ENCODE data around the gene HOXD9. TPM values are rescaled to one million over a fixed set of nuclear protein-coding genes. Genes with fewer than 3 reads are reported as not detected.

The HOXD9 gene
- polyA plus RNA-seq (ENCODE audit: insufficient read length): 84.0 TPM
- long read RNA-seq, donor 1, transcript HOXD9-201 (2 exons, 1,870 nt): major isoform, 69 of 114 reads
- long read RNA-seq, donor 1, partial matches to known transcripts: 45 of 114 reads
- long read RNA-seq, donor 1, other reads (novel, unspliced or antisense): 0 of 114 reads
- long read RNA-seq, donor 2, transcript HOXD9-201 (2 exons, 1,870 nt): major isoform, 32 of 32 reads
- long read RNA-seq, donor 2, partial matches to known transcripts: 0 of 32 reads
- long read RNA-seq, donor 2, other reads (novel, unspliced or antisense): 0 of 32 reads
- long read RNA-seq, donor 3, transcript HOXD9-201 (2 exons, 1,870 nt): major isoform, 31 of 171 reads
- long read RNA-seq, donor 3, partial matches to known transcripts: 140 of 171 reads
- long read RNA-seq, donor 3, other reads (novel, unspliced or antisense): 0 of 171 reads
- long read RNA-seq, donor 4, partial matches to known transcripts: 0 of 4 reads
- long read RNA-seq, donor 4, other reads (novel, unspliced or antisense): 0 of 4 reads
- long read RNA-seq, donor 5, transcript HOXD9-201 (2 exons, 1,870 nt): major isoform, 29 of 29 reads
- long read RNA-seq, donor 5, partial matches to known transcripts: 0 of 29 reads
- long read RNA-seq, donor 5, other reads (novel, unspliced or antisense): 0 of 29 reads
- long read RNA-seq, donor 6, transcript HOXD9-201 (2 exons, 1,870 nt): major isoform, 45 of 45 reads
- long read RNA-seq, donor 6, partial matches to known transcripts: 0 of 45 reads
- long read RNA-seq, donor 6, other reads (novel, unspliced or antisense): 0 of 45 reads
- long read RNA-seq, donor 7, transcript HOXD9-201 (2 exons, 1,870 nt): major isoform, 75 of 75 reads
- long read RNA-seq, donor 7, partial matches to known transcripts: 0 of 75 reads
- long read RNA-seq, donor 7, other reads (novel, unspliced or antisense): 0 of 75 reads
- long read RNA-seq, donor 8, transcript HOXD9-201 (2 exons, 1,870 nt): major isoform, 20 of 20 reads
- long read RNA-seq, donor 8, partial matches to known transcripts: 0 of 20 reads
- long read RNA-seq, donor 8, other reads (novel, unspliced or antisense): 0 of 20 reads

- no peak for DNase-seq
These were observed at the start of gene HOXD9 for GRCh38 chr2:176122683-176123410. HOXD9 (plus strand) TSS chr2:176122719; CDS start chr2:176122769, 50 bp downstream.

GRCh38 chr2:176072951-176073904, 49.3 kb upstream of the HOXD9 start:
- DNase-seq: no peak

DNA sequence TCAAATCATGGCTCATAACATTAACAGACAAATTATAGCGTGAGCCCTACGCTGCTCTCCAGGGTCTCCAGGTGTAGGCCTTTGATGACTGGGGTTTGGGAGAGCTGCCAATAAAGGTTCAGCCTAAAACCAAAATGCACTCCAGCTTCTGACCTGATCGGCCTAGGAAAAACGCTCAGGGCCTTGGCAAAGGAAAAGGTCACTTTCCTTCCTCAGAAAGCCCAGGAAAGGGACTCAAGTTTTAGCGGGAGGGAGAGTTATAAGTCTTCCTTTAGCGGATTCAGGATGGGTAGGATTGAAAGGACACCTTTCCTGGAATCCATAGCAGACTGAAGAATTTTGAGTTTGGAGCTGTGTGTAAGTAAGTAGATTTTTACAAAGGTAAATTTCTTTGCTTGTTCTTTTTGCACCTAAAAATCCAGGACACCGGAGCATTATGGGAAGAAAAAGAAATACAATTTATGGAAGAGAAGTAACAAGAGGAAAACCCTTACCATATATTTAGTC, 47.5 kb upstream of the HOXD9 start:
- no peak for DNase-seq

GRCh38 chr2:176075481-176075880, 47.0 kb upstream of the HOXD9 start:
- DNase-seq: peak; percentile 48

DNA sequence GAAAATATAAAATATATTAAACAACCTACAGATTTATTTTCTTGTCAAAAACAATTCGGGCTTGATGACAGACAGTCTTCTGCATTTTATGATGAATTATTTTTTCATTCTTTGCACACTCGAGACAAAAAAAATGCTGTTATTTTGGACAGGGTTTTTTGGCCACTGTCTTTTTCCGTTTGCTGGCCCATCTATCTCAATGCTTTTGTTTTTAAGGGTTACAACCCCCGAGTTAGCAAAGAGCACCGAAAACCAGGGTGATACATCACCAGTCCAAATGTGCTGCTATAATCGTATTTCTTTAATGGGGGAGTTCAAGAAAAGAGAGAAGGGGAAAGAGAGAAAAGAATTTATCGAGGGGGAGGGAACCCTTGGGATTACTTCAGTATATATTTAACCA, 46.5 kb upstream of the HOXD9 start:
- DNase-seq: no peak

GRCh38 chr2:176076796-176077195, 45.7 kb upstream of the HOXD9 start:
- DNase-seq: peak; percentile 19

- peak; percentile 27 for DNase-seq
These were observed 43.8 kb upstream of the HOXD9 start for GRCh38 chr2:176078541-176079284.

- DNase-seq: no peak
These were observed 43.2 kb upstream of the HOXD9 start for GRCh38 chr2:176079285-176079830.

GRCh38 chr2:176079831-176080539, 42.5 kb upstream of the HOXD9 start:
- DNase-seq: peak; percentile 48

GRCh38 chr2:176080540-176081375, 41.8 kb upstream of the HOXD9 start:
- peak; percentile 30 for DNase-seq

DNA sequence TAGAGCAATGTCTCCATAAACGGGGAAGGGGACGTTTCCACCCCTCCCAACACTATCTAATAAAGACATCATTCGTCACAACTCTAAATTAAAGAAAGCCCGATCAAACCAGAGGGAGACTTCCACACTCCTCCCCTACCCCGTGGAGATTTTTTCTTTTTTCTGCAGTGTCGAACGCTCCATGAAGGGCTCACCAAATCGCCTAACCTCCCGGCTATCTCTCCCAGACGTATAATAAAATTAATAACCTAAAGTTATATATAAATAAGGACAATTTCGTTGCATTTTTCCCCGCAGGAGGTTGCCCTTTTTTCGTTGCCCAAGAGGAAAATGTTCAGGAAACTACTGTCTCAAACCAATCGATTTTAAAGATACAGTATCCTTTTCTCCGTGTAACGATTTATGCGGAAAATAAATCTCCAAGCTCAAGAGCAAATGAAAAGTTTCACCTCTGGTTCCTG, 41.1 kb upstream of the HOXD9 start:
- peak; percentile 46 for DNase-seq

GRCh38 chr2:176081837-176082524, 40.5 kb upstream of the HOXD9 start:
- peak; percentile 28 for DNase-seq

- DNase-seq: no peak
These were observed 40.0 kb upstream of the HOXD9 start for GRCh38 chr2:176082525-176082823.

DNA sequence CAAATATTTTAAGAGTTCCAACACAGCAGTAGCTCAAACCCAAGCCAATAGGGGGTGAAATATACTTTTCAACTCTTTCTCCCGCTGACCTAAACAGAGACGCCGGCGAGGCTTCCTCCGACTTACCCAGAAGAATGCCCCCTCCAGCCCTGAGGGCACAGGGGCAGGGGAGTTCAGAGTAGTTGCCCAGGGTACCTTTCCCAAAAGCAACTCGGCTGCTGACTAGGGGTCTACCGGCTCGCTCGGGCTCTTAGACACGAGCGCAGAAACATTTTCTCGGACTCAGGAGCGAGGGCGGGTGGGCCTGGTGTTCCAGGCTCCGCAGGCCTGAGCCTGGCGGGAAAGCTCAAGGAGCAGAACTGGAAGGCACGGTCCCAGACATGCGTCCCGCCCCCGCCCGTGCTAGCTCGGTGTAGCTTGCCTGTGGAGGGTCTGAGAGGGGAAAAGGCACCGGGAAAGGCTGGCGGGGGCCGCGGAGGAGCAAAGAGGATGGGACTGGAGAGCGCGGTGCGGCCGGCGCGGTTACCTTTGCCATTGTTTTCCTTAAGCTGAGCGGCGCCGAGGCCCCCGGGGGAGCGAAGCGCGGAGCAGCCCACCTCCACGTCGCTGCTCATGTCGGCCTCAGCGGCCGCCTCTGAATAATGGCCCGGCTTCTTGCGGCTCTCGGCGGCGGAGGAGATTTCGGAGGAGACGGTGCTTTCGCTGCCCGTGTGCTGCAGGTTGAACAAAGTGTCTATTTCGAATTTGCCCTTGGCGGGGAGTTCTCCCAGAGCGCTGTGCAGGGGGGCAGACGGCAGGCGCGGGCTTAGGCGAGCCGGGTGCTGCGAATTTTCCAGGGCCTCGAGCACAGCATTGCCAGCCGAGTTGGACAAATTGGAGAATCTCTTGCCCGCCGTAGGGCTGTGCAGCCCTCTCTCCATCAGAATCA, 39.4 kb upstream of the HOXD9 start:
- peak; percentile 25 for DNase-seq

DNA sequence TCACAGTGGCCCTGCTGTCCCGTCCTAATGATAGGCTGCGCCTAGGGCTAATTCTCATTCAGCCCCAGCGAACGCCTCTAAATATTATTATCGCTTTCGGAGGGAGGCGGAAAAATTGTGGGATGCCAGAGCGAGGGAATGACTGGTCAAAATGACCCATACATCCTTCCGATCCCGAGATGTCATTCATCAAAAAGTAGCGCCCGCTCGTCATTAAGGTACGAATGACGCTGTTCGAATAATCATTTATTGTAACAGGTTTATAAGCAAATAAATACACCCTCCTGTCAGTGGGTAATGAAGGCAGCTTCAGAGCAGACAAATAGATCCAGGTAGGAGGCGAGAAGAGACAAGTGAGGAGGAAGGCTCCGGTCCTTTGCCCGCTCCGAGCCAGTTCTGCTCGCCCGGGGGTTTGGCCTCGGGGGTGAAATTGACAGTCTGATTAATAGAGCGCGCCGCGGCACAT, 38.7 kb upstream of the HOXD9 start, which contains the start of gene EVX2:
Gene EVX2, minus strand, starts transcription at position 167 of the 466 bp plus-strand sequence. CDS start 186 bp downstream, outside the sequence.
- DNase-seq: no peak

Measured in left kidney (tissue), 8 donors.